Epithelial cell of esophagus (primary cell): ENCODE results near the gene WDFY4.

Experiments
- DNase-seq: peaks from one replicate; pipeline ENCODE4 v3.0.0; 2010; ENCODE audit warnings: low read depth
- H3K4me3 ChIP-seq: 2 replicates; pipeline ENCODE4 v1.5.1; 2011; ENCODE audit warnings: mild to moderate bottlenecking, low read length, control low read depth
- CTCF ChIP-seq: IDR thresholded peaks from 2 replicates; pipeline ENCODE4 v1.5.1; 2011; ENCODE audit warnings: low read depth, mild to moderate bottlenecking, low read length, control low read depth, inconsistent platforms; ENCODE audit not compliant: insufficient read depth; ENCODE audit errors: missing control alignments

The WDFY4 gene

GRCh38 chr10:48974510-48975156 lies 290.0 kb downstream of the WDFY4 start:
- DNase-seq: no peak
- no peak for TF ChIP-seq CTCF
- no peak overlapping the region for H3K4me3 ChIP-seq

GRCh38 chr10:48976196-48976595 lies 291.5 kb downstream of the WDFY4 start:
- peak; percentile 17 for TF ChIP-seq CTCF
- peak; percentile 13 for DNase-seq
- no peak overlapping the region for H3K4me3 ChIP-seq

GRCh38 chr10:48978318-48978717 lies 293.6 kb downstream of the WDFY4 start:
- TF ChIP-seq CTCF: no peak
- no peak overlapping the region for H3K4me3 ChIP-seq
- DNase-seq: no peak

GRCh38 chr10:48981310-48981907 lies 296.7 kb downstream of the WDFY4 start:
- DNase-seq: peak; percentile 28
- H3K4me3 ChIP-seq: no peak overlapping the region
- TF ChIP-seq CTCF: peak; percentile 67

- no peak for TF ChIP-seq CTCF
- no peak for DNase-seq
- no peak overlapping the region for H3K4me3 ChIP-seq
Observed at GRCh38 chr10:48982584-48982983, 297.9 kb downstream of the WDFY4 start.

- no peak overlapping the region for H3K4me3 ChIP-seq
Observed at GRCh38 chr10:48983648-48984351, 299.1 kb downstream of the WDFY4 start.

More at GRCh38 chr10:48983648-48984351, 299.1 kb downstream of the WDFY4 start:
- TF ChIP-seq CTCF: no peak
- DNase-seq: no peak
